Measurements from ENCODE around the gene CPAMD8. TPM values are rescaled to one million over a fixed set of nuclear protein-coding genes. Genes with fewer than 3 reads are reported as not detected.

Gene CPAMD8
- total and polyA plus RNA-seq, 2 of the 8 experiments (the other 6 are each of a cell fraction or from before 2014, with no cell fraction given), result 6.1 to 9.2 TPM

- 96% methylated on average over 32 of the region's 55 CpGs; no CpG with 5 or more reads in 1 of the 2 experiments for WGBS, 2 experiments (ENCODE audit: extremely low coverage in 1 of 2, insufficient coverage in 1 of 2, insufficient read length in 1 of 2, insufficient replicate concordance in 2 of 2, low coverage in 1 of 2, low lambda C conversion rate in 2 of 2, missing lambda C conversion rate in 1 of 2)
- TF ChIP-seq SP4 (IDR thresholded peaks at IDR 0.05; ENCODE audit: low read length) (no peak), KDM5A (IDR thresholded peaks at IDR 0.05; ENCODE audit: low read length) (no peak), MAFK (IDR thresholded peaks at IDR 0.05; ENCODE audit: low read depth, low read length) (no peak), SRF (IDR thresholded peaks at IDR 0.05; ENCODE audit: low read depth, low read length) (no peak), SIX5 (IDR thresholded peaks at IDR 0.05; ENCODE audit: low read depth, low read length) (no peak), HDAC2 (IDR thresholded peaks at IDR 0.05; ENCODE audit: borderline replicate concordance in 1 of 2, low read depth in 2 of 2, low read length in 2 of 2) (no peak)
Measured at GRCh38 chr19:16878181-16878965, 148.2 kb downstream of the CPAMD8 start.

More at GRCh38 chr19:16878181-16878965, 148.2 kb downstream of the CPAMD8 start:
- no peak overlapping the region for H3K9ac ChIP-seq (replicated peaks in 1 of 4; ENCODE audit: extremely low read depth in 1 of 4, low read depth in 3 of 4, low read length in 3 of 4)
- H3K23ac ChIP-seq (ENCODE audit: insufficient read length), result no peak overlapping the region
- H2BK12ac ChIP-seq (ENCODE audit: low read depth, low read length), result no peak overlapping the region
- H3K4me2 ChIP-seq (ENCODE audit: insufficient read depth in 1 of 2, low read depth in 2 of 2, low read length in 2 of 2), result no peak overlapping the region
- peaks cover 0 to 16% of the 10 kb centered on the region in 2 experiments; a peak in 2 of 4 replicates for H3K79me2 ChIP-seq (ENCODE audit: control insufficient read depth in 1 of 2, insufficient read depth in 2 of 2, low read length in 2 of 2)
- peaks cover 0 to 9% of the 10 kb centered on the region in 2 experiments for H4K20me1 ChIP-seq (replicated peaks in 1 of 2; ENCODE audit: control insufficient read depth in 1 of 2, insufficient read depth in 2 of 2, low read length in 2 of 2)
- no peak overlapping the region for H3K4ac ChIP-seq (replicated peaks; ENCODE audit: insufficient read length, low read depth, low read length)
- no peak overlapping the region for H3K4me3 ChIP-seq (ENCODE audit: extremely low read depth in 1 of 4, insufficient read depth in 2 of 4, low read depth in 3 of 4, low read length in 4 of 4)
- peaks cover 11 to 42% (median 31%) of the 10 kb centered on the region in 4 experiments for H3K36me3 ChIP-seq (ENCODE audit: control insufficient read depth in 2 of 4, insufficient read depth in 4 of 4, low read length in 3 of 4)
- DNase-seq (ENCODE audit: low read depth in 1 of 2, low spot score in 2 of 2) (no peak), FAIRE-seq (no peak)
- H3K27me3 ChIP-seq (replicated peaks in 1 of 4; ENCODE audit: control insufficient read depth in 3 of 4, extremely low read depth in 1 of 4, insufficient read depth in 3 of 4, low read length in 3 of 4), result no peaks in the 10 kb centered on the region
- POLR2A ChIA-PET (ENCODE audit: partially characterized antibody), result no interaction called here
- H2BK5ac ChIP-seq (ENCODE audit: low read depth, low read length), result no peak overlapping the region
- H4K8ac ChIP-seq (ENCODE audit: extremely low read depth, insufficient read depth, low read length), result 0 out of 2 replicates have a peak overlapping the region, but pooled peaks have one; percentile 21
- no peak overlapping the region for H3K18ac ChIP-seq (ENCODE audit: extremely low read depth, low read length)
- no peak overlapping the region for H2AFZ ChIP-seq (ENCODE audit: low read length)
- no peak overlapping the region for H2BK20ac ChIP-seq (ENCODE audit: low read length)
- no peak overlapping the region for H2BK15ac ChIP-seq (ENCODE audit: low read length)
- H3K14ac ChIP-seq (ENCODE audit: insufficient read length), result no peak overlapping the region
- H3K9me3 ChIP-seq (ENCODE audit: insufficient read depth in 2 of 2, low read depth in 1 of 2, low read length in 1 of 2), result peaks cover 4 to 14% of the 10 kb centered on the region in 2 experiments
- no peak overlapping the region for H4K5ac ChIP-seq (ENCODE audit: insufficient read length, low read depth, low read length)
- no peak overlapping the region for H2AK5ac ChIP-seq (ENCODE audit: low read depth, low read length)
- H3K79me1 ChIP-seq (ENCODE audit: low read depth, low read length), result peaks cover 11% of the 10 kb centered on the region; the same call in 1 of the 2 replicates
- H2BK120ac ChIP-seq (replicated peaks; ENCODE audit: low read depth, low read length), result no peak overlapping the region
- no peak overlapping the region for H3K56ac ChIP-seq (replicated peaks; ENCODE audit: insufficient read length, low read depth, low read length)
- CTCF ChIA-PET (ENCODE audit: partially characterized antibody), result interaction anchor here (1.9 kb wide), 1 partner anchor 42 kb away, joined by 6 read pairs; no protein-coding TSS in a partner anchor
- H3K23me2 ChIP-seq (ENCODE audit: low read depth, low read length), result peaks cover 6% of the 10 kb centered on the region; the same call in 1 of the 2 replicates
- no peak overlapping the region for H3K27ac ChIP-seq (ENCODE audit: low read depth, low read length)
- no peaks in the 10 kb centered on the region; a peak in 2 of 7 replicates for H3K4me1 ChIP-seq (replicated peaks in 1 of 4; ENCODE audit: control insufficient read depth in 3 of 4, insufficient read depth in 4 of 4, low read length in 3 of 4)
- no peak overlapping the region for H4K91ac ChIP-seq (replicated peaks; ENCODE audit: insufficient read length, low read length)

All from H1 (cell line).